GM12873 (cell line): ENCODE measurements around the gene SYPL1.

Experiments used
- CTCF ChIP-seq: IDR thresholded peaks from 2 replicates; pipeline ENCODE4 v1.5.1; 2012; ENCODE audit warnings: low read depth, mild to moderate bottlenecking, moderate library complexity, low read length, control low read depth; ENCODE audit not compliant: insufficient read depth; ENCODE audit errors: missing control alignments

The SYPL1 gene

GRCh38 chr7:106054156-106054910, 57.8 kb downstream of the SYPL1 start:
- TF ChIP-seq CTCF, result no peak

GRCh38 chr7:106053109-106053508, 59.0 kb downstream of the SYPL1 start:
- no peak for TF ChIP-seq CTCF

- no peak for TF ChIP-seq CTCF
Observed at GRCh38 chr7:106052681-106053080, 59.4 kb downstream of the SYPL1 start.

- no peak for TF ChIP-seq CTCF
Observed at GRCh38 chr7:106050746-106051117, 61.4 kb downstream of the SYPL1 start.

- peak; percentile 7 for TF ChIP-seq CTCF
Observed at GRCh38 chr7:106050002-106050745, 61.9 kb downstream of the SYPL1 start.

- TF ChIP-seq CTCF, result no peak
Observed at GRCh38 chr7:106049139-106049752, 62.9 kb downstream of the SYPL1 start.

GRCh38 chr7:106048706-106049020, 63.4 kb downstream of the SYPL1 start:
- TF ChIP-seq CTCF, result no peak
